Naive B cell (primary cell): ENCODE results near the gene KAT5. TPM values are rescaled to one million over a fixed set of nuclear protein-coding genes. Genes with fewer than 3 reads are reported as not detected.

Experiments used
- polyA plus RNA-seq, 6 donors: library from polyadenylated mRNA; unstranded; fragments of 300-500 nt; fragmentation: Illumina TruSeq; gene quantifications; one replicate each; pipeline ENCODE4 v1.2.3, GENCODE V29; 2021; ENCODE audit warnings: low read depth in 6 of 6

The KAT5 gene
- polyA plus RNA-seq, 6 donors from 2014 or later, result 38.9 to 71.8 (median 63.6) TPM

Other genes starting within 250 kb of the KAT5 start
- gene MALAT1, start 213.2 kb upstream of the KAT5 start, polyA plus RNA-seq, result 1,000 to 10,000 TPM; 1,985 to 6,450 (median 3,738) TPM
- 10 to 100 TPM; 21.8 to 40.0 (median 27.2) TPM for gene SCYL1, start 187.2 kb upstream of the KAT5 start, polyA plus RNA-seq
- 10 to 100 TPM; 12.5 to 40.5 (median 23.0) TPM for gene LTBP3, start 153.9 kb upstream of the KAT5 start, polyA plus RNA-seq
- 10 to 100 TPM; 56.9 to 74.5 (median 69.8) TPM for gene ZNRD2, start 141.8 kb upstream of the KAT5 start, polyA plus RNA-seq
- gene FAM89B, start 139.7 kb upstream of the KAT5 start, polyA plus RNA-seq, result 10 to 100 TPM; 44.3 to 82.6 (median 61.8) TPM
- 10 to 100 TPM in 4 of 6 donors, 1 to 10 TPM in 2; 5.5 to 18.3 (median 11.6) TPM for gene EHBP1L1, start 136.2 kb upstream of the KAT5 start, polyA plus RNA-seq
- gene KCNK7, start 116.5 kb upstream of the KAT5 start, polyA plus RNA-seq, result not detected
- 10 to 100 TPM in 4 of 6 donors, 1 to 10 TPM in 2; 9.2 to 20.1 (median 11.9) TPM for gene MAP3K11, start 98.0 kb upstream of the KAT5 start, polyA plus RNA-seq
- 1 to 10 TPM in 5 of 6 donors, not detected in 1; 1.7 to 5.9 (median 3.0) TPM for gene PCNX3, start 96.5 kb upstream of the KAT5 start, polyA plus RNA-seq
- 100 to 1,000 TPM; 160 to 404 (median 207) TPM for gene SIPA1, start 74.2 kb upstream of the KAT5 start, polyA plus RNA-seq
- 10 to 100 TPM; 36.3 to 72.2 (median 48.6) TPM for gene RELA, start 49.3 kb upstream of the KAT5 start, polyA plus RNA-seq
- gene RNASEH2C, start 8.5 kb downstream of the KAT5 start, polyA plus RNA-seq, result 100 to 1,000 TPM in 3 of 6 donors, 10 to 100 TPM in 3; 59.3 to 126 (median 99.1) TPM
- gene AP5B1, start 68.7 kb downstream of the KAT5 start, polyA plus RNA-seq, result 10 to 100 TPM in 2 of 6 donors, 1 to 10 TPM in 4; 3.4 to 17.2 (median 9.6) TPM
- not detected for gene OVOL1, start 74.8 kb downstream of the KAT5 start, polyA plus RNA-seq
- gene SNX32, start 121.7 kb downstream of the KAT5 start, polyA plus RNA-seq, result 1 to 10 TPM in 5 of 6 donors, not detected in 1; 1.2 to 2.6 (median 1.7) TPM
- 1,000 to 10,000 TPM; 1,822 to 2,570 (median 2,214) TPM for gene CFL1, start 145.9 kb downstream of the KAT5 start, polyA plus RNA-seq
- gene MUS81, start 148.2 kb downstream of the KAT5 start, polyA plus RNA-seq, result 10 to 100 TPM in 5 of 6 donors, 1 to 10 TPM in 1; 3.2 to 32.0 (median 22.8) TPM
- gene EFEMP2, start 160.5 kb downstream of the KAT5 start, polyA plus RNA-seq, result 1 to 10 TPM in 2 of 6 donors, under 1 TPM in 1, not detected in 3; 0.29 to 1.5 (median 1.1) TPM
- gene CTSW, start 167.6 kb downstream of the KAT5 start, polyA plus RNA-seq, result 1 to 10 TPM in 5 of 6 donors, under 1 TPM in 1; 0.68 to 7.2 (median 3.0) TPM
- gene FIBP, start 176.2 kb downstream of the KAT5 start, polyA plus RNA-seq, result 100 to 1,000 TPM in 4 of 6 donors, 10 to 100 TPM in 2; 91.2 to 191 (median 107) TPM
- 10 to 100 TPM; 22.4 to 62.8 (median 45.3) TPM for gene CCDC85B, start 178.4 kb downstream of the KAT5 start, polyA plus RNA-seq
- under 1 TPM in 3 of 6 donors, not detected in 3; 0.25 to 0.34 (median 0.27) TPM for gene FOSL1, start 188.1 kb downstream of the KAT5 start, polyA plus RNA-seq
- gene C11orf68, start 206.8 kb downstream of the KAT5 start, polyA plus RNA-seq, result 10 to 100 TPM; 48.5 to 79.3 (median 68.4) TPM
- 10 to 100 TPM; 57.3 to 89.8 (median 71.1) TPM for gene DRAP1, start 207.2 kb downstream of the KAT5 start, polyA plus RNA-seq
- gene TSGA10IP, start 233.2 kb downstream of the KAT5 start, polyA plus RNA-seq, result not detected
- 10 to 100 TPM; 13.9 to 39.7 (median 18.3) TPM for gene SART1, start 249.5 kb downstream of the KAT5 start, polyA plus RNA-seq